ENCODE results near the gene B9D1.

The B9D1 gene

GRCh38 chr17:19331543-19332245 lies 30.8 kb downstream of the B9D1 start:
- no peak for TF ChIP-seq EZH2 (IDR thresholded peaks at IDR 0.05; ENCODE audit: borderline replicate concordance, low read depth, low read length, severe bottlenecking)
- TF ChIP-seq CTCF (IDR thresholded peaks at IDR 0.05; ENCODE audit: borderline replicate concordance, extremely low read depth, low read length, poor library complexity, severe bottlenecking) = no peak
- Histone ChIP-seq H3K4me1 (ENCODE audit: insufficient read depth, low read length) (no peaks in the 10 kb centered on the region), H3K9ac (ENCODE audit: low read depth, low read length) (no peak overlapping the region), H3K79me2 (ENCODE audit: insufficient read depth, low read length) (no peaks in the 10 kb centered on the region), H3K36me3 (ENCODE audit: insufficient read depth, low read length) (no peaks in the 10 kb centered on the region), H2AFZ (ENCODE audit: low read depth, low read length) (no peak overlapping the region), H4K20me1 (ENCODE audit: insufficient read depth, low read length) (peaks cover 29% of the 10 kb centered on the region), H3K27ac (ENCODE audit: low read length) (no peak overlapping the region), H3K4me2 (ENCODE audit: insufficient read depth, low read length) (no peak overlapping the region), H3K4me3 (ENCODE audit: low read depth in 1 of 2, low read length in 2 of 2) (no peak overlapping the region), H3K9me3 (ENCODE audit: insufficient read depth, low read length, severe bottlenecking) (no peaks in the 10 kb centered on the region), H3K27me3 (ENCODE audit: insufficient read depth, low read length, poor library complexity) (peaks cover 31% of the 10 kb centered on the region)
- no peak for DNase-seq
- ATAC-seq (ENCODE audit: insufficient read depth, low read depth) = no peak

GRCh38 chr17:19331134-19331533 lies 31.4 kb downstream of the B9D1 start:
- TF ChIP-seq EZH2 (IDR thresholded peaks at IDR 0.05; ENCODE audit: borderline replicate concordance, low read depth, low read length, severe bottlenecking) (no peak), CTCF (IDR thresholded peaks at IDR 0.05; ENCODE audit: borderline replicate concordance, extremely low read depth, low read length, poor library complexity, severe bottlenecking) (no peak)
- peaks cover 31% of the 10 kb centered on the region for H3K27me3 ChIP-seq (ENCODE audit: insufficient read depth, low read length, poor library complexity)
- no peak overlapping the region for H3K4me2 ChIP-seq (ENCODE audit: insufficient read depth, low read length)
- DNase-seq (no peak), ATAC-seq (ENCODE audit: insufficient read depth, low read depth) (no peak)
- H3K4me1 ChIP-seq (ENCODE audit: insufficient read depth, low read length) = no peaks in the 10 kb centered on the region
- no peak overlapping the region for H3K4me3 ChIP-seq (ENCODE audit: low read depth in 1 of 2, low read length in 2 of 2)
- H3K27ac ChIP-seq (ENCODE audit: low read length) = no peak overlapping the region
- no peak overlapping the region for H2AFZ ChIP-seq (ENCODE audit: low read depth, low read length)
- peaks cover 28% of the 10 kb centered on the region for H4K20me1 ChIP-seq (ENCODE audit: insufficient read depth, low read length)
- H3K36me3 ChIP-seq (ENCODE audit: insufficient read depth, low read length) = no peaks in the 10 kb centered on the region
- no peaks in the 10 kb centered on the region for H3K79me2 ChIP-seq (ENCODE audit: insufficient read depth, low read length)
- H3K9me3 ChIP-seq (ENCODE audit: insufficient read depth, low read length, severe bottlenecking) = no peaks in the 10 kb centered on the region
- H3K9ac ChIP-seq (ENCODE audit: low read depth, low read length) = no peak overlapping the region

GRCh38 chr17:19330271-19330670 lies 32.3 kb downstream of the B9D1 start:
- ATAC-seq (ENCODE audit: insufficient read depth, low read depth) (no peak), DNase-seq (no peak)
- Histone ChIP-seq H3K36me3 (ENCODE audit: insufficient read depth, low read length) (no peaks in the 10 kb centered on the region), H3K9ac (ENCODE audit: low read depth, low read length) (no peak overlapping the region), H3K79me2 (ENCODE audit: insufficient read depth, low read length) (no peaks in the 10 kb centered on the region), H3K27ac (ENCODE audit: low read length) (no peak overlapping the region), H3K4me3 (ENCODE audit: low read depth in 1 of 2, low read length in 2 of 2) (no peak overlapping the region), H3K9me3 (ENCODE audit: insufficient read depth, low read length, severe bottlenecking) (peaks cover 2% of the 10 kb centered on the region), H3K4me2 (ENCODE audit: insufficient read depth, low read length) (no peak overlapping the region), H4K20me1 (ENCODE audit: insufficient read depth, low read length) (peaks cover 24% of the 10 kb centered on the region), H2AFZ (ENCODE audit: low read depth, low read length) (no peak overlapping the region), H3K27me3 (ENCODE audit: insufficient read depth, low read length, poor library complexity) (peaks cover 31% of the 10 kb centered on the region), H3K4me1 (ENCODE audit: insufficient read depth, low read length) (no peaks in the 10 kb centered on the region)
- TF ChIP-seq EZH2 (IDR thresholded peaks at IDR 0.05; ENCODE audit: borderline replicate concordance, low read depth, low read length, severe bottlenecking) (no peak), CTCF (IDR thresholded peaks at IDR 0.05; ENCODE audit: borderline replicate concordance, extremely low read depth, low read length, poor library complexity, severe bottlenecking) (no peak)
